Raji (cell line): ENCODE data around the gene HOXB5.

Source experiments
- POLR2A ChIP-seq: IDR thresholded peaks from 2 replicates; pipeline ENCODE4 v1.6.1; 2011; ENCODE audit warnings: low read depth, low read length, control low read depth; ENCODE audit not compliant: insufficient read depth

The HOXB5 gene

DNA sequence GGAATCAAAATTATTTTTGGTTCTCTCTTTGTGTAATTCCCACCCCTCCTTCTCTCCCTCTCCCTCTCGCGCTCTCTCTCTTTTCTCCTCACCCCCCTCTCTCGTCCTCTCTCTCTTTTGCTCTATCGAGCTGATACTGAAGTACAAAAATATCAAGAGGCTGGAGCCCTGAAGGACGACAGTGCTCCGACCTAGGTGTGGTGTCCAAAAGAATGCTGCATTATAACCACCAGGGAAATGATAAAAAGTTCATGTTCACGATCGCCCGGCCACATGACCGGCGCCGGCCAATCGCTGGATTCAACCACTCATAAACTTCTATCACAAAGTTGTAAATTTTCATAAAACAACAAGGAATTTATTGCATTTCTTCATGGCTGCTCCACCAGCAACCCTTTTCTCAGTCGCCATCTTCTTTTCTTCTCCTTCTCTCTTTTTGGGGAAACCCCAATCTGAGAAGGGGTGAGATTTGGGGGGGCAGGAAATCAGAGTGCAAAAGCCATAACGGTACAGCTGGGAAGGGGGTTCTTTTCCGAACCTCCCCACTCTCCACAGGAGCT, 11.3 kb upstream of the HOXB5 start, which contains the start of gene HOXB6:
TSS of gene HOXB6 (minus strand) at position 217 of the 560 bp plus-strand sequence. CDS start 6,836 bp downstream, outside the sequence.
- TF ChIP-seq POLR2A, result no peak

DNA sequence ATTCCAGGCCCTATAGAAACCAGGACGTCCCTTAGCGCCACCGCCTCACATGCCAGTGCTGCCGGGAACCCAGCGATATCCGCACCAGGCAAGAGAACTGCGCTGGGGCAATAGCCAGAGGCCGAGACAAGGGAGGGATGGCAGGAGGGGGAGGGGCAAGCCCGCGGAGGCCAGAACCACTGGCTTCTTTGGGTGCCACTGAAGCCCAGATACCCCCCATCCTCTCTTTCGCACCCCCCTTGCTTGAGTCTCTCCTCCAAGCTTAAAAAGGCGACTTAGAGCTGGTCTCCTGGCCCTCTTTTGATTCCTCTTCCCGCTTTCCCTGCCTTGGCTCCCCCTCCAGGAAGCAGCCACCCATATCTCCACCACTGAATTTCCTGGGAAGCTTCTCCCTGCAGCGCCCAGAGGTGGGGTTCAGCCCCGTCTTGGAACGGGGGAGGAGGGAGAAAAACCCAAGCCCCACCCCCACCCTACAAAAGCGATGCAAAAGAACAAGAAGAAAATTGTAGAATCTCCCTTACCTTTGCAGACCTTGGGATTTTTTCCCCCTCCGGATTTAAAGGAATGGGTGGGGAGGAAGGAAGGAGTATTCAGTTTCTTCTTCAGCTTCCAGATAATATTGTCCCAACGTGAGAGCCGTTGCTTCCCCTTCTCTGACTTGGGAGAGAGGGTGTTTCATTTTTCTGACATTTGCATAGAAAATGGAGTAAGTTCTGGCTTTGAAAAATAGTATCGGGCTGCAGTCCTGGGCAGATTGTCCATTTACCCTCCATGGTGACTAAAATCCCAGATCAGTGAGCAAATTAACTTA, 10.6 kb upstream of the HOXB5 start:
- TF ChIP-seq POLR2A, result no peak

DNA sequence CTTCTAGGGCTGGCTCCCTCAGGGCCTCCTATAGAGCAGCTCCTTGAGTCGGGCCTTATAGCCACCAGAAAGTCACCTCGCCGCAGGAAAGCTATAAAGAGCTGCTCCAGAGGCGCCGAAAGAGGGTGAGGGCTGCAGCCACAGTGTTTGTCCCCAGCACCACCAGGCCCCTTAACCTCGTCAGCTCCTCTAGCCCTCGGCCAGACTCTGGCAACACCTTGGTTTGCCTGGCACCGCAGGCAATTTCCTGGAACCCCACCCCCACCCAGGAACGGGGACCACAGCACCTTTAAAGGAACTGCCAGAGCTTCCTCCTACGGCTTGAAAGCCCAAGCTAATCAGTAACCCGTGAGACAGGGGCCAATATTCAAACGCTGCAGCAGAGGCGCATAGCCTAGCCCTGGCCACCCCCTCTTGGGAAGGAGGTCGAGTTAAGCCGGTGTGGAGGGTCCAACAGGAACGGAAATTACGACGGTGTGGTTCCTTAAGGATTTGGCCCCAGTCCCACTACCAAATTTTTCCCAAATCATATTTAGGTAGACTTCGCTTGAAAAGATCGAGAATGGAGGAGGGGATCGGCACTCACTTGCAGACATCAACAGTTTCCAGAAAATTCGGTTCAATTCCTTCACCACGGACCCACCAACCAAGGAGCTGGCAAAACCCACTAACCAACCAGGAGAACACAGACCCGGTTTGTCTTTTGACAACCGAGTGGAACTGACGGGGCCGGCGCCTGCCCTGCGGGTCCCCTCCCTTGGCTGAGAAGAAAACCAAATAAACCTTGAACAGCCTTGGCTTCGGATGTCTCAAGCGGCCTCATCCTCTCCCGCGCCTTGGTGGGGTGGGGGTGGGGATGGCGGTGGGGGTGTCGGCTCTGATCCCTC, 8.2 kb upstream of the HOXB5 start:
- TF ChIP-seq POLR2A, result no peak

DNA sequence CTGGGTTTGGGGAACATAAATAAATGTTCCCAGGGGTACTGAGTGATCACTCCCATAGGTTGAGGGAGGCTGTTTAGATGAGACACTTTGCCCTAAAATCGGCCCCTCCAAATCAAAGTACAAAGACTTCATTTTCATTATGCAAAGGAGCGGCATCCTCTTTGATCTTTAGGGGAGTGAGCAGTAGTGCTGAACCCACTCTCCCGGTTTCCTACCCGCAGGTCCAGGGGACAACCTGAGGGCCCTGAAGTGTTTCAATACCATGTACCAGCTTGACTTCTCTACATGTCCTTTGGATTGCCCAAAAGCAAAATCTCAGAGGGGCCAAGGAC, 7.6 kb upstream of the HOXB5 start:
- no peak for TF ChIP-seq POLR2A

DNA sequence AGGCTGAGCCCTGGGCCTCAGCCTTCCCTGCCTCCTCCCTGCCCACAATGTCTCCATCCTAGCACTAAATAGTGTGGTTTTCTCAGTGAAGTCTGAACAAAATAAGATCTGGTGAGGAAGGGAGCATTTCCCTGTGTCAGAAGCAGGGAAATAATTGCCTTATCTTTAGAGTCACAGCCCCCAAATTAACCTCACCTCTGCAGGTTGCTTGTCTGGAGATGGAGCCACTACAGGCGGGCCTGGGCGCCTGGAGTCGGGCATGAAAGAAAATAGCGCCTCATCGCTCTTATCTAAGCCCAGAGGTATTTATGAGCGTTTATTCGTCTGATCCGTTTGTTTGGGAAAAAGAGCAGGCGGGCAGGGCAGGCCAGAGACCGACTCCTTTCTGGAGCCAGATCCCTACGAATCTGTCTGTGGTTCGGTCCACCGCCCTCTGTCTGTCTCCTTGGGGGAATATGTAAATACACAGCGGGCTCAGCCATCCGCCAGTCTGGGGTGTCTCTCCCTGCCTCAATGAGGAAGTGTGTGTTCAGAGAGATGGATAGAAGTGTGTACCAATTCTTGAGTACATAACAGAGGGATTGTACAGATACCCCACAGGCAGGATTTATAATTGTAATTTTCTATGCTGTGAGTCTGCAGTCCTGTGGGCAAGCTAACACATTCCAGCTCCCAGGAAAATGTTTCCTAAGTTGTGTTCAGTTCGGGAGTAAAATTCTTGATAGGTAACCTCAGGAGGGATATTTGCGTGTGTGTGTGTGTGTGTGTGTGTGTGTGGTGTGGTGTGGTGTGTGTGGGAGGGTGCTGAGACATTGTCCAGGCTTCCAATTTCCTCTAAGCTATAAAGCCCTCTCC, 6.9 kb upstream of the HOXB5 start:
- no peak for TF ChIP-seq POLR2A

DNA sequence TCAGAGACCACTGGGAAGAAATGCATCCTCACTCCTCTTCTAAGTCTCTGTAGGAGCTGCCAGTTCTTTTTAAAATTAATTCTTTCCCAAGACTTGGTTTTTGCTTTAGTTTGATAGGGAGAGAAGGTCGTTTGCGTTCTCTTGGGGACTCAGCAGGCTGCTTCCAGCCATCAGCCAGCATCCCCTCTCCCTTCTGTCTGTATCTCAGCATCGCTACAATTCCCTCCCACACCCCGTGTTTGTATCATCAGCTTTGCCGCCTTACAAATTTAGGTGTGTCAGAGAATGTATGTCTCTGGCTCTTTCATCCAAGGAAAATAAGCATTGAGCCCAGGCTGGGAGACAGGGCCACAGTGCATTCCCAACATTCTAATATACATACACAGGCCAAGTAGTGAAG, 5.8 kb upstream of the HOXB5 start:
- no peak for TF ChIP-seq POLR2A

DNA sequence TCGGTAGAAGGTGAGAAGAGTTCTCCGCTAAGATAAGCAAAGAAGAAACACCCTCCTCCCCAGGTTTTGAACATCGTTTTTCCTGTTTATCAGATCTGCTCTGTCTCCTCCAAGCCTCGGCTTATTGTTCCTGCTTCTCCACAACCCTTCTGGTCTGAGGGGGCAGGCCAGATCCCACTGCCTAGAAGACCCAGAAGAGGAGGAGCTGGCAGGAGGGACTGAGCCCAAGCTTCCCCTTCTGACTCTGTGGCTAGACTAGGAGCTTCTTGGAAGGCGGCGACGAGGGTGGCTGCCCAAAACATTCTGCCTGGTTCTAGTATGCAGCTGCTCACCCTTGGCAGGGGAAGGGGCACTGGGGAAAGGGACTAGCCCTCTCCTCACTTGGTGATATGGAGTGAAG, 5.2 kb upstream of the HOXB5 start:
- no peak for TF ChIP-seq POLR2A

DNA sequence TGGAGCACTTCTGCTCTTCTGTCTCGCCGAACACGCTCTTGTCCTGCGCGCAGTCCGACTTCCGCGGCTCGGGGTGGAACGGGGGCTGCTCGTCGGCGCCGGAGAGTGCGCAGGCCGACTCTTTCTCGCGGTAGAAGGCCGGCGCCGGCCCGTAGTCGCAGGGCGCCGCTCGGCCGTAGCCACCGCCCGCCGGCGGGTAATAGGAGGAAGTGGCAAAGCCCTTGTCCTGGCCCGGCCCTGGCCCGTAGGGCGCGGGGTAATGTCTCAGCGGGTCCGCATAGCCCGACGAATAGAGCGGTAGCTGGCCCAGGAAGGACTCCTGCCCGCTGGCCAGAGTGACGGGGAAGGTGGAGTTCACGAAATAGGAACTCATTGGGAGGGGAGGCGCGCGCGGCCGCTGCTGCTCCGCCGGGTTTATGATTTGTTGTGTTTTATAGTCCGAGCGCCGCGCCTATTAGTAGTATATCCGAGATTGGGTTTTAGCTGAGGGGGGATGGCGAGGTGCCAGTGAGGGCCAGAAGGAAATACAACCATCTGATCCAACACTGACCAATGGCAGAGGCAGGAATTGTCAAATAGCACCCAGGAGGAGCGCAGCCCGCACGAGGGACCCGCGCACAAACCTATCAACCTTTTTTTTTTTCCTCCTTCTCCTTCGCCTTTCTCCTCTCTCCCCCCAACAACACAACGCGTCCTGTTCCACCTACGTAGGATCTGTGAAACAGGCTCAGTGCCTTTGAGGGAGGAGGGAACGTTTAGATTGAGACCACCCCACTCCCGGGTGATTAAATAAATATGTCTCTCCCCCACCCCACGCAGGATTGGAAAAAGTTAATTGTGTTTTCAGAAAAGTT, 4.4 kb upstream of the HOXB5 start:
- TF ChIP-seq POLR2A, result no peak

DNA sequence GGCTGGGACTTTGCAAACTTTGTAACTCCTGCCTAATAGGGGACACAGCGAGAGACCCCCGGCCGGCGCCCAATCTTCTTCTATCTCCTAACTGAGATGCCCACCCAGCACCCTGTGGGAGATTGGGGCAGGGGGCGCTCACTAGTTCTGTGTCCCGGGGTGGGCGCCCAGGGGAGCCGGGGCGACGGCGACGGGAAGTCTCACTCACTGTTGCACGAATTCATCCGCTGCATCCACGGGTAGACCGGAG, 3.9 kb upstream of the HOXB5 start:
- TF ChIP-seq POLR2A, result no peak

DNA sequence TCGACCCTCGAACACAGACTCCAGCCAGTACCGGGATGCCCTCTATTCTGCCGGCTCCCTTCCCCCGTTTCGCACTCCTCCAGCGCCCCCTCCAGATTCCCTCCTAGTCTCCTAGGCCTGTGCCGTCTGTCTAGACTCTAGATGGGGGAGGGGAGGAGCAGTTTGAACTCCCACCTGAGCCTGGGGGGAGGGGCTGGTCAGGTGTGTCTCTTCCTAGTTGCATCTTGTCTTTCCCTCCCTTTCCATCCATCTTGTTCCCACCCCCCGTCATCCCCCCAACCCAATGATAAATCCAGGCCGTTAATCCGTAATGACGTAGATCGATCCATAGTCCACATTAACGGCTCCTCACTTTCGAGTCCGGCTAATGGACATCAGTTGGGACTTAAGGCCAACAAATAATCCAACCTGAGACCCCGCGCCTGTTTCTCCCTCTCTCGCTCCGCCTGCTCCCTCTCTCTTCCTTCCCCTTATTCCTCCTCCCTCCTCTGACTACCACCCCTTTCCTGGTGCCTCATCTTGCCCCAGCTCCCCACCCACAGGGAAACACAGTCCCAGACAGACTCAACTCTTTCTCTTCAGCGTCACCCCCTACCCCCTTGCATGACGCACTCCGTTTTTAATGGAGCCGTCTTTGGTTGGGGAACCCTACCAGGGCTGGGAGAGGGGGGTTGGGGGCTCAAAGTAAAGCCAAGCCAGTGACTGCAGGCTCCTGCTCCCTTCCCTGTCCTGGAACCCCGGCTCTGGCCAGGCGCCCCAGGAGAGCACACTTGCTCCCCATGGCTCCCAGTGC, 3.4 kb upstream of the HOXB5 start:
- TF ChIP-seq POLR2A, result no peak

DNA sequence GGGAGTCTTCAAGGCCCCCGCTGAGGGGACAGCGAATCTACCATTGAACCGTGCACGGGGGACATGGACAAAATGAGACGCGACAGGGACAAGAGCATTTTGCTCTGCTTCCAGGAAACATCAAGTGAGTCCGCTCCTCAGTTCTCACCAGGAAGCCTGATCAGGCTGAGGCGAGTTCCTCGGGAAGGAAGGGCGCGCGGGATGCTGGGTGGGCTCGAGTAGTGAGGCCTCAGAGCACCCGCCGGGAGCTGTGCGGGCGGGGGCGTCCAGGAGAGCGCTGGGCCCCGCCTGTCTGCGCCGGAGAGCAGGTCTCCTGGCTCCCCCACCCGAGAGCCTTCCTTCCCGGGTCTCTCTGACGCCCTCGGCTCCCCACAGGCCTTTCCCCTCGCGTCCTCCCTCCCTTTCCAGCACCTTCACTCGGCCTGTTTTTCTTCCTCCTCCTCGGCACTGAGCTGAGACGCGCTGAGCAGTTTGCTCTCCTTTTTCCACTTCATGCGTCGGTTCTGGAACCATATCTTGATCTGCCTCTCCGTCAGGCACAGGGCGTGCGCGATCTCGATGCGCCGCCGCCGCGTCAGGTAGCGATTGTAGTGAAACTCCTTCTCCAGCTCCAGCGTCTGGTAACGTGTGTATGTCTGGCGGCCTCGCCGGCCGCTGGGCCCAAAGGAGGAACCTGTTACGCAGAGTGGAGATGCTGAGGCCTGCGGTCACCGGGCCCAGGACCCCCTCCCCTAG, 2.6 kb upstream of the HOXB5 start:
- TF ChIP-seq POLR2A, result no peak

DNA sequence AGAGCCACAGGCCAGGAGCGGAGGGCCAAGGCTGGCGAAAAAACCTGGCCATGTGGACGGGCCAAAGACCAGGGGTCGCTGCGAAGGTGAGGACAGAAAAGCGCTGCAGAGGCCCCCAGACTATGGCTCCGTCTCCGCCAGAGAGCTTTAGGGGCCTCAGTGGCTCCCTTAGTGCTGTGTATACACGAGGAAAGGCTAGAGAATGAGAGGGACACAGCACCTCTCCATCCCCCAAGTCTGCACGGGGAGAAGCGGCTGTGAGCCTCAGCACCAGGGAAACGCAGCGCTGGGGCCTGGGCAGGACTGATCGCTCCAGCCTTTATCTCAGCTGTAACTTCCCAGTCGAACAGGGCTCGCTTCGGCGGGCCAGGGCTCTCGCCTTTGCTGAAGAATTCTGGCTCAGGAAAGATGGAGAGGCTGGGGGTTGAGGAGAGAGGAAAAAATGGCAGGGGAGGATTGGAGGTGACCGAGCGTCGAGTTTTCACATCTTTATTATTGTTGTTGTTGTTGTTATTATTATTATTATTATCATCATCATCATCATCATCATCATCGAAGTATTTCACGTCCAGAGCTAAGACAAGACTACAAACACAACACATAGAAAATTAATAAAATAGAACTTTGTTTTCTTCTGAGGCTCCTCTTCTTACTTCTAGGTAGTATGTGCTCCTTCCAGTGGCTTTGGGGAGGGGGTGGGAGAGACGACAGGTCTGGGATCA, 1.9 kb upstream of the HOXB5 start:
- no peak for TF ChIP-seq POLR2A
